GM18507 (cell line): ENCODE measurements around the gene CFLAR.
"Not testable (repeated sequence)": the region's sequence is repeated elsewhere in the genome, so short reads cannot be mapped to it uniquely, and the experiment has no call there.

Experiments used
- DNase-seq: peaks from one replicate; pipeline ENCODE4 v3.0.0; 2011; ENCODE audit warnings: low read depth; ENCODE audit not compliant: insufficient read length; ENCODE audit errors: extremely low spot score
- FAIRE-seq: peaks from 2 replicates; lab custom pipeline; 2011; peaks lifted over from hg19 to GRCh38; lab: Jason Lieb, UNC

The CFLAR gene

GRCh38 chr2:201144101-201145051 is 28.4 kb downstream of the CFLAR start:
- FAIRE-seq (no peak), DNase-seq (no peak)

GRCh38 chr2:201148434-201148990 is 32.5 kb downstream of the CFLAR start:
- no peak for DNase-seq
- no peak for FAIRE-seq

- DNase-seq (no peak), FAIRE-seq (no peak)
Observed at GRCh38 chr2:201149064-201149820, 33.3 kb downstream of the CFLAR start.

- not testable (repeated sequence) for DNase-seq, FAIRE-seq
Observed at GRCh38 chr2:201149821-201150165, 33.8 kb downstream of the CFLAR start.

GRCh38 chr2:201150454-201151020 is 34.6 kb downstream of the CFLAR start:
- DNase-seq (no peak), FAIRE-seq (no peak)

- FAIRE-seq, result peak; percentile 56
- peak; percentile 59 for DNase-seq
Observed at GRCh38 chr2:201151127-201151981, 35.4 kb downstream of the CFLAR start.

GRCh38 chr2:201152517-201152916 is 36.6 kb downstream of the CFLAR start:
- FAIRE-seq (no peak), DNase-seq (no peak)

GRCh38 chr2:201152999-201153815 is 37.2 kb downstream of the CFLAR start:
- FAIRE-seq (no peak), DNase-seq (no peak)

GRCh38 chr2:201154615-201155399 is 38.8 kb downstream of the CFLAR start:
- FAIRE-seq (no peak), DNase-seq (no peak)

GRCh38 chr2:201156036-201156435 is 40.1 kb downstream of the CFLAR start:
- FAIRE-seq (no peak), DNase-seq (no peak)

GRCh38 chr2:201156640-201157039 is 40.7 kb downstream of the CFLAR start:
- no peak for FAIRE-seq
- DNase-seq, result no peak

- DNase-seq (no peak), FAIRE-seq (no peak)
Observed at GRCh38 chr2:201157694-201158093, 41.7 kb downstream of the CFLAR start.

- peak; percentile 39 for DNase-seq
- FAIRE-seq, result peak; percentile 85
Observed at GRCh38 chr2:201158111-201158929, 42.4 kb downstream of the CFLAR start.

- FAIRE-seq (no peak), DNase-seq (no peak)
Observed at GRCh38 chr2:201164166-201164565, 48.2 kb downstream of the CFLAR start.

GRCh38 chr2:201167546-201167945 is 51.6 kb downstream of the CFLAR start:
- DNase-seq (no peak), FAIRE-seq (no peak)

- not testable (repeated sequence) for DNase-seq, FAIRE-seq
Observed at GRCh38 chr2:201168496-201168895, 52.5 kb downstream of the CFLAR start.
